D721Med (cell line): ENCODE results near the gene CNRIP1.

Source experiments
- DNase-seq: peaks from one replicate; pipeline ENCODE4 v3.0.0; 2011; ENCODE audit warnings: low spot score; ENCODE audit not compliant: insufficient read length
- FAIRE-seq: peaks from 2 replicates; lab custom pipeline; 2011; peaks lifted over from hg19 to GRCh38; lab: Jason Lieb, UNC
- TF ChIP-seq, protein P1 (sequence below): IDR thresholded peaks from 2 replicates; pipeline ENCODE4 v1.5.1; 2012; ENCODE audit warnings: mild to moderate bottlenecking, control low read depth; ENCODE audit not compliant: insufficient read depth; ENCODE audit errors: missing control alignments

Gene CNRIP1

DNA sequence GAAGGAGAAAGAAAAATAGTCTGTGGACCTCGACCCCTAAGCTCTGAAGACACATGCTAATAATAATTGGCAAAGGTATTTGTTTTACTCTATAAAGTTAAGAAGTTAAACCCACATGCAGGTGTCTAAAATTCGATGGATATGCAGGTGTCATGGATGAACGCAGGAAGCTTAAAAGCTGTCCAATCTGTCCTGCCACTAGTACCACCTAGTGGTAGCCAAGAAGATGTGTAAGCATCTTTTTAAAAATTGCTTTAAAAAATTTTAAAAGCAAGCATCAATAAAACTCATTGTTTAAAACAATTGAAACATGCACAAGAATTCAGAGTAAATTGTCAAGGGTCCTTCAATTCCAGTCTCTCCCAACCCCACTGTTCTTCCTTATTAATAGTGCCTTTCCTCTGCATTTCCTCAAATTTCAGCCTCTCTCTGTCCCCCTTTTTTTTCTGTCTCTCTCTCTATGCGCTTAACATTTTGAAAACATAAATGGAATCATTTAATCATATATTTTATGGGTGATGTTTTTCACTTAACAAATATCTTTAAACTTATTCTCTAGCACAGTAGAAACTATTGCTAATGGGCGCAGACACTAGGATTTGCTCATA is 36.8 kb downstream of the CNRIP1 start:
- no peak for DNase-seq

DNA sequence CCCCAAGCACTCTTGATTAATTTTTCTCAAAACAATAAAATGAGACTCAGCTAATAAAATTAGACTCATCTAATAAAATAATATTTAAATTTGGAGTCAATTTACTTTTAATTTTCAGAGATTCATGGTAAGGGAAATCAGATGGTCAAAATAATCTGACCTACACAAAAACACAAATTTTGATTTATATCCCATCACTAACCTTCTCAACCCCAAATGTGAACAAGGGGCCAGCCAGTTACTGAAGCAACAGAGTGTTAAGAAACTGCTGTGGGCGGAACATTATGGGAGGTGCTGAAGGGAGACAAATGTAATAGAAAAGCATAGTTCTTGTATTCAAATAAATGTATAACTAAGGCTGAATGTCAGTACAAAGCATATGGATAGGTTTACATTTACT is 39.0 kb downstream of the CNRIP1 start:
- TF ChIP-seq, protein P1, sequence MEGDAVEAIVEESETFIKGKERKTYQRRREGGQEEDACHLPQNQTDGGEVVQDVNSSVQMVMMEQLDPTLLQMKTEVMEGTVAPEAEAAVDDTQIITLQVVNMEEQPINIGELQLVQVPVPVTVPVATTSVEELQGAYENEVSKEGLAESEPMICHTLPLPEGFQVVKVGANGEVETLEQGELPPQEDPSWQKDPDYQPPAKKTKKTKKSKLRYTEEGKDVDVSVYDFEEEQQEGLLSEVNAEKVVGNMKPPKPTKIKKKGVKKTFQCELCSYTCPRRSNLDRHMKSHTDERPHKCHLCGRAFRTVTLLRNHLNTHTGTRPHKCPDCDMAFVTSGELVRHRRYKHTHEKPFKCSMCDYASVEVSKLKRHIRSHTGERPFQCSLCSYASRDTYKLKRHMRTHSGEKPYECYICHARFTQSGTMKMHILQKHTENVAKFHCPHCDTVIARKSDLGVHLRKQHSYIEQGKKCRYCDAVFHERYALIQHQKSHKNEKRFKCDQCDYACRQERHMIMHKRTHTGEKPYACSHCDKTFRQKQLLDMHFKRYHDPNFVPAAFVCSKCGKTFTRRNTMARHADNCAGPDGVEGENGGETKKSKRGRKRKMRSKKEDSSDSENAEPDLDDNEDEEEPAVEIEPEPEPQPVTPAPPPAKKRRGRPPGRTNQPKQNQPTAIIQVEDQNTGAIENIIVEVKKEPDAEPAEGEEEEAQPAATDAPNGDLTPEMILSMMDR = no peak
- FAIRE-seq = no peak

More for the DNA sequence above, 36.8 kb downstream of the CNRIP1 start:
- FAIRE-seq = peak; percentile 87
- TF ChIP-seq, protein P1 = peak; percentile 75

DNA sequence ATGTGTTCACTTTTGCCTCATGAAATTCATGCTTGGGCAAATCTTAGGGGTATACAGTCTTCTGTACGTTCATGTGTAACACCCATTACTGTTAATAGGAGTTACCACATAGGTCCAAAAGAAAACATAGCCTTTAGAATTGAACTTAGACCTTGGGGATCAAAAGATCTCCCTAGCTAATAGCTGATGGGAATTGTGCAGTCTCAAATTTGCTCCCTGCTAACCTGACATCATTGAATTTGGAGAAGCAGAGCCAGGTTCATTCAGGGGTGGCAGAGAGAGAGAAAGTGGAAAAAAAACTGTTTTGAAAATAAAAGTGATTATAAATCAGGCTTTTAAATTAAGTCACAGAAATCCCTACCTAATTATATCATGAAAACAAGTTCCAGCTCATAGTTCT is 39.4 kb downstream of the CNRIP1 start:
- TF ChIP-seq, protein P1 = no peak
- DNase-seq (no peak), FAIRE-seq (no peak)

More for the DNA sequence above, 39.0 kb downstream of the CNRIP1 start:
- no peak for DNase-seq

DNA sequence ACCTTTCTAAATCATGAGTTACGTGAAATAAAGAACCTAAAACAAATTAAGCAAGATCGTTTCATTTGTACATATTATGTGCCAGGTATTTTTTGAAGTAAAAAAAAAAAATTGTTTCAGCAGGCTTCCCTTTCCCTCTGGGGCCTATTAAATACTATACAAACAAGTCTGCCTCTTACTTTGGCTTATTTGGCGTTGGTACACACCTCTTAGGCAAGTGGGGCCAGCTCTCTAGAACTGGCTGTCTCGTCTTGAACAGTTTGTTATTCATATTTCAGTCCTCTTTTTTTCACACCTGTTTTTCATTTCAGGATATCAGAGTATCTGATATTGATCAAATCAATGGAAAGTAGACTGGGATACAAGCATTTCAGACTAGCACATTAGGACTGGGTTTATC is 40.1 kb downstream of the CNRIP1 start:
- TF ChIP-seq, protein P1 = no peak
- no peak for DNase-seq
- no peak for FAIRE-seq

DNA sequence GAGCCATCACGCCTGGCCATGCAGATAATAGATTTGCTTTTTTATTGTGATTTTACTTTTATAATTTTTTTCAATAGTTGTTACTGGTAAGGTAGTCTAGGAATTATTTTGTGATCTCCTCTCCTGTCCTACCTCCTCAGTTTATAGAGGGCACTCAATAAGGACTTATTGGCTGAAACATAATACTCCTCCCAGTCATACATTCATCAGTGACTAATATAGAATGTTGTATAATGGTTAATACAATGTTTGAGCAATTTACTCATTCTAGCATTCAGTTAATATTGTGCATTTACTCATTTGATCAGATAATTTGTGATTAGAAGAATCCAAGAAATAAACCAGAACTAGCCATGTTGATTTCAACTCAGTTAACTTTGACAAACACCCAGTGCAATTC is 41.6 kb downstream of the CNRIP1 start:
- TF ChIP-seq, protein P1 = no peak
- FAIRE-seq (no peak), DNase-seq (no peak)

DNA sequence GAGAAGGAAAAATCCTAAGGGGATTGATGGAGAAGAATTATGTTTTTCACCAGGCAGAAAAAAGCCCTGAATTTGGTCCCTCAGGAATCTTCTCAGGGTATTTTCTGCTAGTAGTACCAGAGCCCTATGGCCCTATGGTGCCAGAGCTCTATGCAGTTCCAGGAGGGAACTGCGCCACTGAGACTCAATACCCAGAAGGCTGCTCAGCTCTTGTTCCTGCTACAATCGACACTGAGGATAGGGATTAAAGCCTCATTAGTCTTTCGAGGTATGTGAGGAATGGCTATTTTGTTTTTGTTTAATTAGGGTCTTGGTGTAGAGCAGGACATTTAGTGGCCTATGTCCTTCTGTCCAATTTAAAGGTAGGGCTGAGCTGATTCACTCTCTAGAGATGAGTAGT is 45.7 kb downstream of the CNRIP1 start:
- FAIRE-seq (no peak), DNase-seq (no peak)
- TF ChIP-seq, protein P1 = no peak

DNA sequence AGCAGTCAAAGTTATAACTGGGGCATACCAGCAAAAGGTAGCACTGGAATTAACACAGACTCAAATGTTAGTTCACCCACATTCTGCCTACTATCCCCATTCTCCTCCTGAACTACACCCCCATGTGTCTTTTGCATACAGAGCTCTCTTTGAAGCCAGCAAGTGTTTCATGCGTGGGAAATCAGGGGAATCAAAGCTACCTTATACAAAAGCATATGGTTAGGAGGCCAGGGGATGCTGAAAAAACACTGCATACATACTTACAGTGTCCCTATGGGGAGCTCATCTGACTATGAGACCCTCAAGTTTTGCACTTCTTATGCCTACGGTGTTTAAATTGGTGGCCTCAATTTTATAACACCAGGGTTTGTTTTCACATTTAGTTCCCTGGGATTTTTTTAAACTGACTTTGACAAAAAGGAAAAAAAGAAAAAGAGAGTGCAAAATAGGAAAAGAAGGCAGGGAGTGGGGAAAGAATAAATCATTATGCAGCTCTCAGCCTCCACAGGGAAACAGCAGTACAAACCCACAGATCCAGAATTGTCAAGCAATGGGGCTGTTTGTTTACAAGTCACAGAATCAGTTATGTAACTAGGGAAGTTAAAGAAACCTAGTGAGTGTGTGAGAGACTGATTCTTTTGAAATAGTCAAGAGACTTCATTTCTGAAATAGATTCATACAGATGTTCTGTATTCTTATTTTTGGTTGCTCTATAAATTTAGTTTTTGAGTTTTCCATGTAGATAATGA is 47.3 kb downstream of the CNRIP1 start:
- DNase-seq = no peak

More for the DNA sequence above, 47.3 kb downstream of the CNRIP1 start:
- FAIRE-seq = no peak
- TF ChIP-seq, protein P1 = no peak
